Measurements from ENCODE around the gene AFMID. TPM values are rescaled to one million over a fixed set of nuclear protein-coding genes. Genes with fewer than 3 reads are reported as not detected.

The AFMID gene
- total and polyA plus RNA-seq, 2 donors from 2014 or later = 63.9 to 118 TPM

DNA sequence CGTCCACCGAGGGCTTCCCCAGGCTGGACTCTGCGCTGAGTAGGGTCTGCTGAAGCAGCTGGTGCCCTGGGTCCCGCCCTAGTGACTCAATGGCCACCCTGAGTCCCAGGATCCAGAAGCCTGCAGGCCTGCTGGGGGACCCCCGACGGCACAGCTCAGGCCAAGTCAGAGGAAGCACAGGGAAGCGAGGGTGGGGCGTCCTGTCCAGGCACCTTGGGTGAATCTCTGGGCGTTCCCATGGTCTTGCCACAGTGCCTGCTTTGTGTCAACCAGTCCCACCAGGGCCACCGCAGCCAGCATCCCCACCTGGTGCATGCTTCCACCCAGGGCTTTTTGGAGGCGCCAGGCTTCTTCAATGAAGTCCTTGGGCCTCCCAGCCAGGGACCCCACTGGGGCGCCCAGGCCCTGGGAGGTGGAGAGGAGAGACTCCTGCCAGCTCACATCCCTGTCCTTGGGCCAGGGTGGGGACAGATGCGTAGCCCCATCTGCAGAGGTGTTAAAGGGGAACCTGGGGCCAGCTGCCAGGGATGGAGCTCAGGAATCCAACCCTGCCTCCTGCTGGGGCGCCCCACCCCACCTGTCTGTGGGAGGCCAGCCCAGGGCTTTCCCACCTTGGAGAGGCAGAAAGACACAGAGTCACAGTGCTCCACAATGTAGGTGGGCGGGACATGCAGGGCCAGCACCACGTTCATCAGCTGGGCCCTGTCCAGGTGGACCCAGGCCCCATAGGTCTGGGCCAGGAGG is 62.1 kb downstream of the AFMID start:
- DNase-seq (peak in 2 of 5 donors; percentile 43 to 66), FAIRE-seq (no peak)
- Histone ChIP-seq H3K4me1 (ENCODE audit: control insufficient read depth in 2 of 3, insufficient read depth in 2 of 3, low read depth in 1 of 3, low read length in 3 of 3) (peaks cover 0 to 7% (median 0%) of the 10 kb centered on the region in 3 donors), H3K9ac (ENCODE audit: low read length in 3 of 3) (no peak overlapping the region), H3K27ac (ENCODE audit: low read depth in 2 of 2, low read length in 2 of 2) (peak overlapping the region in 1 of 2 donors; percentile 75), H3K4me3 (ENCODE audit: low read length in 3 of 3) (no peak overlapping the region), H3K9me3 (ENCODE audit: control insufficient read depth in 2 of 3, insufficient read depth in 1 of 3, low read length in 3 of 3) (no peaks in the 10 kb centered on the region), H3K27me3 (ENCODE audit: control insufficient read depth, insufficient read depth, low read length) (no peaks in the 10 kb centered on the region), H3K36me3 (ENCODE audit: control insufficient read depth in 2 of 3, insufficient read depth in 3 of 3, low read length in 3 of 3) (no peaks in the 10 kb centered on the region)
- TF ChIP-seq, protein P1, sequence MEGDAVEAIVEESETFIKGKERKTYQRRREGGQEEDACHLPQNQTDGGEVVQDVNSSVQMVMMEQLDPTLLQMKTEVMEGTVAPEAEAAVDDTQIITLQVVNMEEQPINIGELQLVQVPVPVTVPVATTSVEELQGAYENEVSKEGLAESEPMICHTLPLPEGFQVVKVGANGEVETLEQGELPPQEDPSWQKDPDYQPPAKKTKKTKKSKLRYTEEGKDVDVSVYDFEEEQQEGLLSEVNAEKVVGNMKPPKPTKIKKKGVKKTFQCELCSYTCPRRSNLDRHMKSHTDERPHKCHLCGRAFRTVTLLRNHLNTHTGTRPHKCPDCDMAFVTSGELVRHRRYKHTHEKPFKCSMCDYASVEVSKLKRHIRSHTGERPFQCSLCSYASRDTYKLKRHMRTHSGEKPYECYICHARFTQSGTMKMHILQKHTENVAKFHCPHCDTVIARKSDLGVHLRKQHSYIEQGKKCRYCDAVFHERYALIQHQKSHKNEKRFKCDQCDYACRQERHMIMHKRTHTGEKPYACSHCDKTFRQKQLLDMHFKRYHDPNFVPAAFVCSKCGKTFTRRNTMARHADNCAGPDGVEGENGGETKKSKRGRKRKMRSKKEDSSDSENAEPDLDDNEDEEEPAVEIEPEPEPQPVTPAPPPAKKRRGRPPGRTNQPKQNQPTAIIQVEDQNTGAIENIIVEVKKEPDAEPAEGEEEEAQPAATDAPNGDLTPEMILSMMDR (IDR thresholded peaks at IDR 0.05; ENCODE audit: borderline replicate concordance, extremely low read depth, insufficient read depth) = no peak
- intact Hi-C loops (cut with DNase I) = loop anchor here (10.0 kb wide), 1 partner anchor 134 kb away; no protein-coding TSS in a partner anchor

DNA sequence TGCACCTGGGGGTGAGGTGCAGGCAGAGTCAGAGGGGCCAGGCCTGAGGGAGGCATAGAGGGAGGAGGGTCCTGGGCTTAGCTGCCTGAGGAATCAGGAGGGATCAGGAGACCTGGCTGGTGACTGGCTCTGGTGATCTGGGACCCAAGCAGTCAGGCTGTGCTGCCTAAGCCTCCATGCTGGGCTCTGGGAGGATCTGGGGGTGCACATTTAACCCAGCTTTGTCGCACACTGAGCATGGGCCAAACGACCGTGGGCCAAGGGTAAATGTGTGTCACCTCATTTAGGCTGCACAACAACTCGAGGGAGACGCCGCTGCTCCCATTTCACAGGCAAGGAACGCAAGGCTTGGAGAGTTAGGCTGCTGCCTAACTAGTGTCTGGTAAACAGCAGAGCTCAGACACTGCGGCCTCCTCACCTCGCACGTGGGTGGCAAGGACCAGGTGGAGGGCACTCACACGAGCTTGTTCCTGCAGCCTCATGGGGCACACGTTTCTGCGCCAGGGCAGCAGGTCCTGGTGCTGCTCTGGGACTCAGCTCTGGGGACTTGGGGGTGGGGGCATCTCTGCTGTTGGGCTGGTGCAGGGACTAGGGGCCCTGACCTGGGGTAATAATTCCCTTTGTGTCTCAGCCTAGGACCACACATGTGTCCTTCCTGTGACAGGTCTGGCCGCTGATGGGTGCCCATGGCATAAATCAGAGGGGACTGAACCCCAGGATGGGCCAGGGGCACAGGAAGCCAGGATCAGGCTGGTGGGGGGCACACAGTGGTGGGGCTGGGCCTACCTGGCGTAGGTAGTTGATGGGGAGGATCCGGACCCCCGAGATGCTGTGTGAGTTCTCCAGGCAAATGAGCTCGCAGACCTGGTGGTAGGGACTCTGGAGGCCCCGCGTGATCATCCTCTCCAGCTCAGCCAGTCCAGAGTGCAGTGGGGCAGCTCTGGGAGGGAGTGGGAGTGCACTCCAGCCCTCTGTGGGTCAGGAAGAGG is 63.0 kb downstream of the AFMID start:
- intact Hi-C loops (cut with DNase I) = loop anchor here (10.0 kb wide), 1 partner anchor 135 kb away; no protein-coding TSS in a partner anchor
- H3K9ac ChIP-seq (ENCODE audit: low read length in 3 of 3) = no peak overlapping the region
- no peak overlapping the region for H3K4me3 ChIP-seq (ENCODE audit: low read length in 3 of 3)
- no peaks in the 10 kb centered on the region for H3K36me3 ChIP-seq (ENCODE audit: control insufficient read depth in 2 of 3, insufficient read depth in 3 of 3, low read length in 3 of 3)
- no peak for FAIRE-seq
- no peaks in the 10 kb centered on the region for H3K9me3 ChIP-seq (ENCODE audit: control insufficient read depth in 2 of 3, insufficient read depth in 1 of 3, low read length in 3 of 3)
- TF ChIP-seq, protein P1 (IDR thresholded peaks at IDR 0.05; ENCODE audit: borderline replicate concordance, extremely low read depth, insufficient read depth) = no peak
- peaks cover 0 to 7% (median 0%) of the 10 kb centered on the region in 3 donors for H3K4me1 ChIP-seq (ENCODE audit: control insufficient read depth in 2 of 3, insufficient read depth in 2 of 3, low read depth in 1 of 3, low read length in 3 of 3)
- peak in 2 of 5 donors; percentile 51 to 72 for DNase-seq
- no peak overlapping the region for H3K27ac ChIP-seq (ENCODE audit: low read depth in 2 of 2, low read length in 2 of 2)
- H3K27me3 ChIP-seq (ENCODE audit: control insufficient read depth, insufficient read depth, low read length) = no peaks in the 10 kb centered on the region

DNA sequence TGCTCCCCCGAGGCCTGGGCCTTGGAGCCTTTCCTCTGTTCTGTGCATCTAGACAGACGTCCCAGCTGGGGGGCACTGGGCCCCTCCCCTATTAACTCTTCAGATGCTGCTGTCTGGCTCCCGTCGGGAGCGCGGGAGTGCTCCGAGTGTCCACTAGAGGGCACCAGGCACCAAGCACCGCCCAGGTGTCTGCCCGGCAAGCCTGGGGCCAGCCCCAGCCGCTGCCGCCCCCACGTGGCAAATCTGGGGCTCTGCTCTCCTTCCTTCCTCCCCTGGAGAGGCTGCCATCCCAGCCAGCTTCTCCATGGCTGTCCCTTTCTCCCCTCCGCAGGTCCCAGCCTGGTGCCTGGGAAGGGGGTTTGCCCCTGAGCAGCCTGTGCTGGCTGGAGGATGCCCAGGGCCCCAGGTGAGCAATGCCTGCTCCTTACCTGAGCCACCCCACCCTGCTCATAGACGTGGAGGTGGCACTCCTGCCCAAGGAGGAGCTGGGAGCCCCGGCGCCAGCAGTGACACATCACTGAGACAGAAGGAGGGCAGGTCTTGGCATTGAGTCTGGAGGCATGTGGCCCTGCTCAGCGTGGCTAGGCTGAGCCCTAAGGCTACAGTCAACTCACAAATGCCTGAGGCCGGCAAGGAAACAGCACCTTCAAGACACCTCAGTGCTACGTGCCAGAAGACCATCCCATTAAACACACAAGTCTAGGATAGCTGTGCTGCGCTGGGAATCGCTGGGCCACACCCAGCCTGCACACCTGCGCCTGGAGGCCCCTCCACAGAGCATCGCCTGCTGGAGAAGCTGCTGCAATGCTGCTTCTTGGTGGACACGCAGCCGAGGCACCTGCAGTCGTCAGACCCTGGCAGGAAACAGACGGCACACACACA is 64.0 kb downstream of the AFMID start:
- DNase-seq (peak; percentile 89 to 95 (median 92)), FAIRE-seq (no peak)
- TF ChIP-seq, protein P1 (IDR thresholded peaks at IDR 0.05; ENCODE audit: borderline replicate concordance, extremely low read depth, insufficient read depth) = peak; percentile 97
- Histone ChIP-seq H3K4me1 (ENCODE audit: control insufficient read depth in 2 of 3, insufficient read depth in 2 of 3, low read depth in 1 of 3, low read length in 3 of 3) (peaks cover 0 to 7% (median 0%) of the 10 kb centered on the region in 3 donors), H3K27ac (ENCODE audit: low read depth in 2 of 2, low read length in 2 of 2) (no peak overlapping the region), H3K36me3 (ENCODE audit: control insufficient read depth in 2 of 3, insufficient read depth in 3 of 3, low read length in 3 of 3) (no peaks in the 10 kb centered on the region), H3K4me3 (ENCODE audit: low read length in 3 of 3) (no peak overlapping the region), H3K9me3 (ENCODE audit: control insufficient read depth in 2 of 3, insufficient read depth in 1 of 3, low read length in 3 of 3) (no peaks in the 10 kb centered on the region), H3K27me3 (ENCODE audit: control insufficient read depth, insufficient read depth, low read length) (no peaks in the 10 kb centered on the region), H3K9ac (ENCODE audit: low read length in 3 of 3) (no peak overlapping the region)
- intact Hi-C loops (cut with DNase I) = no loop called here
